MM.1S (cell line): ENCODE measurements around the gene ENTPD6.

ENCODE experiments used
- CTCF ChIP-seq: fragments of 300-600 bp; sonication (generic); IDR thresholded peaks from 2 replicates; pipeline ENCODE4 v1.5.1; 2016; ENCODE audit warnings: antibody characterized with exemption, low read length, mixed read lengths
- EZH2 ChIP-seq: fragments of 300-600 bp; sonication (generic); optimal IDR thresholded peaks from 2 replicates; pipeline ENCODE3; 2017; ENCODE audit warnings: low read depth, mild to moderate bottlenecking, antibody characterized with exemption, low read length, mixed read lengths

GRCh38 chr20:25218109-25218486 is 22.6 kb downstream of the ENTPD6 start:
- TF ChIP-seq CTCF, result no peak
- no peak for TF ChIP-seq EZH2
